GDM1 (cell line): Measurements from ENCODE around the gene CHST1.

Experiments
- DNase-seq: peaks from one replicate; lab custom pipeline; 2025; lab: John Stamatoyannopoulos, UW

Gene CHST1

GRCh38 chr11:45606514-45607281 is 58.7 kb downstream of the CHST1 start:
- no peak for DNase-seq

GRCh38 chr11:45605051-45605450 is 60.4 kb downstream of the CHST1 start:
- DNase-seq, result no peak

GRCh38 chr11:45603946-45604682 is 61.3 kb downstream of the CHST1 start:
- no peak for DNase-seq

GRCh38 chr11:45599161-45599943 is 66.1 kb downstream of the CHST1 start:
- no peak for DNase-seq
